ENCODE data around the gene NDUFV1. TPM values are rescaled to one million over a fixed set of nuclear protein-coding genes. Genes with fewer than 3 reads are reported as not detected.

NDUFV1 gene
- total and polyA plus RNA-seq, 2 donors (not counting 1 experiment from before 2014, with no cell fraction given): 238 to 315 TPM

DNA sequence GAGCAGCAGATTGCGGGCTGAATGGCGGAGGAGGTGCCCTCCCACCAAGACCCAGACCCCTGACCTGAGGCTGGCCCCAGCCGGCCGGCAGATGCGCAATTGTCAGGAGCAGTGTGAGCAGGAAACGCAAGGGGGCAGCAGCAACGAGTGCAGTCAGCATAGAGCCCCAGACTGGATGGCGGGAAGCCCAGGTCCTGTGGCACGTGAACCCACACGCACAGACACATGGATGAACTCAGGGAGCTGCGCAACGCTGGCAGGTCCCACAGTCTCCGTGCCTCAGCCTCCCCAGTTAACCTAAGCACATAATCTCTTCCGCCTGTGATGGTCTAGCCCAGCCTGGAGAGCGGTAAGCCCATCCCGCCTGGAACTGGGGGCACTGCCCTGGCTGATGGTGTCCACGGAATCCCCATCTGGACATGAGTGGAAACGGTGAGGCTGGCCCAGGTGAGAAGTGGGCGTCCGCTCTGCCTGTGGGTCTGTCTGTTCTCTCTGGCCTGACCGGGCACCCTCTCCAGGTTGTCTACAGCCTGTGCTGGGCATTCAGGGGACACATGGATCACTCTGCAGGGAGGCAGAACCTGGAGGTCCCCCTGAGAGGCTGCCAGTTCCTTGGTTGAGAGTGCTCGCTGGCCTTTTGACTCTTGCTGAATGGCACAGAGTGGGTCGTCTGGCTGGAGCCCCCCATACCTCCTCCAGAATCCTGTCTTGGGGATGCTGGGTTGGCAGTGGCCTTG lies 33.5 kb downstream of the NDUFV1 start:
- H3K9me3 ChIP-seq (ENCODE audit: control extremely low read depth in 1 of 3, control insufficient read depth in 2 of 3, insufficient read depth in 1 of 3, low read length in 2 of 3): peaks cover 0 to 16% (median 5%) of the 10 kb centered on the region in 3 donors
- H4K20me1 ChIP-seq (ENCODE audit: control insufficient read depth, insufficient read depth, low read length, poor library complexity, severe bottlenecking): no peaks in the 10 kb centered on the region
- Mint-ChIP-seq H3K4me3 (no peak overlapping the region), H3K27me3 (peaks cover 4% of the 10 kb centered on the region), H3K27ac (no peak overlapping the region), H3K9me3 (ENCODE audit: insufficient read depth) (no peaks in the 10 kb centered on the region), H3K4me1 (peaks cover 18% of the 10 kb centered on the region)
- H3K36me3 ChIP-seq (replicated peaks in 1 of 2; ENCODE audit: control extremely low read depth in 1 of 2, control insufficient read depth in 1 of 2, extremely low read depth in 1 of 2, insufficient read depth in 2 of 2, low read length in 1 of 2): no peaks in the 10 kb centered on the region
- TF ChIP-seq, protein P1, sequence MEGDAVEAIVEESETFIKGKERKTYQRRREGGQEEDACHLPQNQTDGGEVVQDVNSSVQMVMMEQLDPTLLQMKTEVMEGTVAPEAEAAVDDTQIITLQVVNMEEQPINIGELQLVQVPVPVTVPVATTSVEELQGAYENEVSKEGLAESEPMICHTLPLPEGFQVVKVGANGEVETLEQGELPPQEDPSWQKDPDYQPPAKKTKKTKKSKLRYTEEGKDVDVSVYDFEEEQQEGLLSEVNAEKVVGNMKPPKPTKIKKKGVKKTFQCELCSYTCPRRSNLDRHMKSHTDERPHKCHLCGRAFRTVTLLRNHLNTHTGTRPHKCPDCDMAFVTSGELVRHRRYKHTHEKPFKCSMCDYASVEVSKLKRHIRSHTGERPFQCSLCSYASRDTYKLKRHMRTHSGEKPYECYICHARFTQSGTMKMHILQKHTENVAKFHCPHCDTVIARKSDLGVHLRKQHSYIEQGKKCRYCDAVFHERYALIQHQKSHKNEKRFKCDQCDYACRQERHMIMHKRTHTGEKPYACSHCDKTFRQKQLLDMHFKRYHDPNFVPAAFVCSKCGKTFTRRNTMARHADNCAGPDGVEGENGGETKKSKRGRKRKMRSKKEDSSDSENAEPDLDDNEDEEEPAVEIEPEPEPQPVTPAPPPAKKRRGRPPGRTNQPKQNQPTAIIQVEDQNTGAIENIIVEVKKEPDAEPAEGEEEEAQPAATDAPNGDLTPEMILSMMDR (IDR thresholded peaks at IDR 0.05): peak; percentile 67
- TF ChIP-seq EZH2 (IDR thresholded peaks at IDR 0.05; ENCODE audit: borderline replicate concordance, insufficient read depth, low read depth, low read length, poor library complexity, severe bottlenecking): no peak
- peaks cover 16 to 20% of the 10 kb centered on the region in 2 donors for H3K4me1 ChIP-seq (ENCODE audit: control insufficient read depth in 2 of 2, insufficient read depth in 2 of 2, low read length in 2 of 2)
- 65% methylated on average over 21 of the region's 23 CpGs for WGBS (ENCODE audit: insufficient coverage)
- H3K4me2 ChIP-seq (replicated peaks; ENCODE audit: low read depth, low read length, poor library complexity, severe bottlenecking): no peak overlapping the region
- ChIA-PET CTCF (interaction anchor here (0.8 to 1.6 kb wide), 4 partner anchors 9 to 66 kb away, joined by 3 to 5 read pairs (median 3); no protein-coding TSS in a partner anchor), POLR2A (no interaction called here)
- no peak overlapping the region for H2AFZ ChIP-seq (ENCODE audit: insufficient read depth, low read depth, low read length, poor library complexity, severe bottlenecking)
- DNase-seq (peak; percentile 76), ATAC-seq (ENCODE audit: low read depth) (peak; percentile 84)
- H3K4me3 ChIP-seq (ENCODE audit: control extremely low read depth in 1 of 5, extremely low read depth in 1 of 5, insufficient read depth in 1 of 5, low read depth in 2 of 5, low read length in 4 of 5): no peak overlapping the region
- H3K79me2 ChIP-seq (ENCODE audit: control insufficient read depth, insufficient read depth, low read length): no peaks in the 10 kb centered on the region
- H3K9ac ChIP-seq (ENCODE audit: low read length): no peak overlapping the region
- H3K27ac ChIP-seq (ENCODE audit: low read length in 2 of 2): no peak overlapping the region
- intact Hi-C loops (cut with micrococcal nuclease): loop anchor here (1.0 kb wide), 1 partner anchor 19 kb away; no protein-coding TSS in a partner anchor
- H3K27me3 ChIP-seq (replicated peaks in 1 of 4; ENCODE audit: control extremely low read depth in 1 of 4, control insufficient read depth in 3 of 4, insufficient read depth in 4 of 4, low read length in 3 of 4): peaks cover 0 to 18% (median 3%) of the 10 kb centered on the region in 4 experiments

DNA sequence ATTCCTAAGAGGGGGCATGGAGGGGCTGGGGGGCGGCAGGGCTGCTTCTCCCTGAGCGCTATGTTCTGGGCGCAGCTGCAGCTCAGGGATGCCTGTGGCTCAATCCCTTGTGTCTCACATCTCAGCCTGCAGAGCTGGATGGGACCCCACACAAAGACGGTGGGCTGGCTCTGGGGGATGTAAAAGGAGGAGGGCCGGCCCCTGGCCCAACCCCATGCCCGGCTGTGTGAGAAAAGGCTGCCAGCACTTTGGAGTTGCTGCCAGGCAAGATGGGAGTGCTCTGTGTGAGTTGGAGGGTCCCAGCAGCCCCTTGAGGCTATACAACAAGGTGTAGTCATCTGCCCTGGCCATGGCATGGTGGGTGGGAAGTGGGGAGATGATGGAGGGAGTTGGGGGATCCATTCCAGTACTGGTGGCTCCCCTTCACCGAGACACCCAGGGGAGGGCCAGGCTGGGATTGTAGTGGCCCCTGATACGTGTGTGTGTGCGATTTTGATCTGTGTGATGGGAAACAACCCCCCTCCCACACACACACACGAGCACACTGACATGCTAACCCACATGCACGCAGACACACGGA lies 34.1 kb downstream of the NDUFV1 start:
- no peak for TF ChIP-seq EZH2 (IDR thresholded peaks at IDR 0.05; ENCODE audit: borderline replicate concordance, insufficient read depth, low read depth, low read length, poor library complexity, severe bottlenecking)
- TF ChIP-seq, protein P1 (IDR thresholded peaks at IDR 0.05): no peak
- Histone ChIP-seq H2AFZ (ENCODE audit: insufficient read depth, low read depth, low read length, poor library complexity, severe bottlenecking) (no peak overlapping the region), H3K9ac (ENCODE audit: low read length) (no peak overlapping the region), H3K9me3 (ENCODE audit: control extremely low read depth in 1 of 3, control insufficient read depth in 2 of 3, insufficient read depth in 1 of 3, low read length in 2 of 3) (peaks cover 0 to 16% (median 5%) of the 10 kb centered on the region in 3 donors), H3K79me2 (ENCODE audit: control insufficient read depth, insufficient read depth, low read length) (no peaks in the 10 kb centered on the region), H3K4me1 (ENCODE audit: control insufficient read depth in 2 of 2, insufficient read depth in 2 of 2, low read length in 2 of 2) (peaks cover 23 to 27% of the 10 kb centered on the region in 2 donors), H3K27ac (ENCODE audit: low read length in 2 of 2) (no peak overlapping the region), H4K20me1 (ENCODE audit: control insufficient read depth, insufficient read depth, low read length, poor library complexity, severe bottlenecking) (no peaks in the 10 kb centered on the region), H3K4me2 (replicated peaks; ENCODE audit: low read depth, low read length, poor library complexity, severe bottlenecking) (no peak overlapping the region), H3K4me3 (ENCODE audit: control extremely low read depth in 1 of 5, extremely low read depth in 1 of 5, insufficient read depth in 1 of 5, low read depth in 2 of 5, low read length in 4 of 5) (no peak overlapping the region), H3K36me3 (replicated peaks in 1 of 2; ENCODE audit: control extremely low read depth in 1 of 2, control insufficient read depth in 1 of 2, extremely low read depth in 1 of 2, insufficient read depth in 2 of 2, low read length in 1 of 2) (no peaks in the 10 kb centered on the region), H3K27me3 (replicated peaks in 1 of 4; ENCODE audit: control extremely low read depth in 1 of 4, control insufficient read depth in 3 of 4, insufficient read depth in 4 of 4, low read length in 3 of 4) (peaks cover 0 to 18% (median 3%) of the 10 kb centered on the region in 4 experiments)
- no peak for ATAC-seq (ENCODE audit: low read depth)
- H3K27ac Mint-ChIP-seq: no peak overlapping the region
- 92% methylated on average over 9 of the region's 12 CpGs for WGBS (ENCODE audit: insufficient coverage)
- intact Hi-C loops (cut with micrococcal nuclease): loop anchor here (1.0 kb wide), 1 partner anchor 18 kb away; no protein-coding TSS in a partner anchor
- H3K9me3 Mint-ChIP-seq (ENCODE audit: insufficient read depth): no peaks in the 10 kb centered on the region
- ChIA-PET POLR2A (no interaction called here), CTCF (interaction anchor here (0.8 to 1.2 kb wide), 3 partner anchors 9 to 18 kb away, joined by 3 read pairs; partner anchors contain the start of gene NUDT8)
- no peak for DNase-seq
- peaks cover 4% of the 10 kb centered on the region for H3K27me3 Mint-ChIP-seq
- H3K4me3 Mint-ChIP-seq: no peak overlapping the region
- peaks cover 22% of the 10 kb centered on the region for H3K4me1 Mint-ChIP-seq
